Measurements from ENCODE around the gene SDK1. TPM values are rescaled to one million over a fixed set of nuclear protein-coding genes. Genes with fewer than 3 reads are reported as not detected.

Gene SDK1
- total and polyA plus RNA-seq, 2 experiments from 2014 or later: 4.1 to 16.5 TPM

GRCh38 chr7:3272691-3273141 lies 28.3 kb upstream of the SDK1 start:
- TF ChIP-seq CTCF (IDR thresholded peaks at IDR 0.05; ENCODE audit: low read depth, low read length): no peak
- Histone ChIP-seq H3K4me3 (no peak overlapping the region), H3K27ac (no peak overlapping the region), H3K4me1 (ENCODE audit: low read depth) (no peaks in the 10 kb centered on the region), H3K9me3 (ENCODE audit: low read depth) (no peaks in the 10 kb centered on the region), H3K36me3 (no peaks in the 10 kb centered on the region), H3K27me3 (peaks cover 14% of the 10 kb centered on the region)
- peak in 1 of 2 donors; percentile 61 for DNase-seq (ENCODE audit: low read depth in 1 of 2, low spot score in 1 of 2)

GRCh38 chr7:3274131-3274530 lies 26.9 kb upstream of the SDK1 start:
- H3K4me1 ChIP-seq (ENCODE audit: low read depth): no peaks in the 10 kb centered on the region
- no peaks in the 10 kb centered on the region for H3K9me3 ChIP-seq (ENCODE audit: low read depth)
- no peak for TF ChIP-seq CTCF (IDR thresholded peaks at IDR 0.05; ENCODE audit: low read depth, low read length)
- H3K4me3 ChIP-seq: no peak overlapping the region
- no peak for DNase-seq (ENCODE audit: low read depth in 1 of 2, low spot score in 1 of 2)
- no peaks in the 10 kb centered on the region for H3K36me3 ChIP-seq
- peaks cover 14% of the 10 kb centered on the region for H3K27me3 ChIP-seq
- no peak overlapping the region for H3K27ac ChIP-seq

GRCh38 chr7:3277604-3278572 lies 23.2 kb upstream of the SDK1 start:
- H3K4me1 ChIP-seq (ENCODE audit: low read depth): no peaks in the 10 kb centered on the region
- no peak overlapping the region for H3K27ac ChIP-seq
- no peaks in the 10 kb centered on the region for H3K36me3 ChIP-seq
- peaks cover 37% of the 10 kb centered on the region for H3K27me3 ChIP-seq
- no peak overlapping the region for H3K4me3 ChIP-seq
- no peaks in the 10 kb centered on the region for H3K9me3 ChIP-seq (ENCODE audit: low read depth)
- TF ChIP-seq CTCF (IDR thresholded peaks at IDR 0.05; ENCODE audit: low read depth, low read length): no peak
- no peak for DNase-seq (ENCODE audit: low read depth in 1 of 2, low spot score in 1 of 2)

GRCh38 chr7:3279147-3279818 lies 21.8 kb upstream of the SDK1 start:
- no peak overlapping the region for H3K27ac ChIP-seq
- peaks cover 41% of the 10 kb centered on the region for H3K27me3 ChIP-seq
- DNase-seq (ENCODE audit: low read depth in 1 of 2, low spot score in 1 of 2): no peak
- no peaks in the 10 kb centered on the region for H3K4me1 ChIP-seq (ENCODE audit: low read depth)
- H3K9me3 ChIP-seq (ENCODE audit: low read depth): no peaks in the 10 kb centered on the region
- TF ChIP-seq CTCF (IDR thresholded peaks at IDR 0.05; ENCODE audit: low read depth, low read length): no peak
- no peaks in the 10 kb centered on the region for H3K36me3 ChIP-seq
- H3K4me3 ChIP-seq: no peak overlapping the region

GRCh38 chr7:3280445-3280844 lies 20.6 kb upstream of the SDK1 start:
- H3K27me3 ChIP-seq: peaks cover 38% of the 10 kb centered on the region
- no peaks in the 10 kb centered on the region for H3K36me3 ChIP-seq
- no peaks in the 10 kb centered on the region for H3K4me1 ChIP-seq (ENCODE audit: low read depth)
- no peak overlapping the region for H3K27ac ChIP-seq
- no peak overlapping the region for H3K4me3 ChIP-seq
- no peaks in the 10 kb centered on the region for H3K9me3 ChIP-seq (ENCODE audit: low read depth)
- no peak for TF ChIP-seq CTCF (IDR thresholded peaks at IDR 0.05; ENCODE audit: low read depth, low read length)
- DNase-seq (ENCODE audit: low read depth in 1 of 2, low spot score in 1 of 2): no peak
